K562 (cell line): ENCODE measurements around the gene PUDP. TPM values are rescaled to one million over a fixed set of nuclear protein-coding genes. Genes with fewer than 3 reads are reported as not detected.

ENCODE experiments used
- NR2F6 ChIP-seq: fragments of 450-650 bp; formaldehyde crosslinking; IDR thresholded peaks from 2 replicates; pipeline ENCODE4 v1.4.0; 2020; ENCODE audit warnings: mild to moderate bottlenecking
- TEAD4 ChIP-seq, 2 experiments: sonication (generic) in 1 of 2; formaldehyde crosslinking in 1 of 2; IDR thresholded peaks; 2 replicates each; pipeline versions ENCODE4 v1.6.1 to v1.8.0; 2012 to 2022; ENCODE audit warnings: borderline replicate concordance in 1 of 2, inconsistent platforms in 1 of 2, low read length in 1 of 2, mild to moderate bottlenecking in 1 of 2, missing genetic modification reagents in 1 of 2
- TSC22D4 ChIP-seq: fragments of 450-650 bp; IDR thresholded peaks from 2 replicates; pipeline ENCODE4 v1.6.1; 2016; ENCODE audit warnings: missing genetic modification characterization, missing biosample characterization, control low read depth
- ZNF778 ChIP-seq: fragments of 450-650 bp; formaldehyde crosslinking; IDR thresholded peaks from 2 replicates; pipeline ENCODE4 v1.4.0; 2020; ENCODE audit warnings: mild to moderate bottlenecking, moderate library complexity
- polyA plus RNA-seq, 8 experiments: library from polyadenylated mRNA; depleted of rRNA in 4 of 8; stranded (reverse) in 5 of 8; unstranded in 3 of 8; fragments of >200 nt; fragmentation: Nextera tagmentation in 2 of 8; fragmentation: Illumina TruSeq in 1 of 8; extraction: Ambion mirVana in 2 of 8; extraction: Trizol in 1 of 8; gene quantifications; 2 replicates each; pipeline versions ENCODE4 v1.2.1 to v1.2.3, GENCODE V29; 2011 to 2014; ENCODE audit warnings: inconsistent platforms in 1 of 8, missing spikeins in 1 of 8
- total RNA-seq, 7 experiments: library from RNA; depleted of rRNA in 6 of 7; stranded (reverse); fragments of >200 nt in 6 of 7; fragmentation: Illumina TruSeq in 2 of 7; extraction: Trizol in 2 of 7; gene quantifications; 2 replicates each; pipeline versions ENCODE4 v1.2.1 to v1.2.3, GENCODE V29; 2011 to 2021; ENCODE audit warnings: low replicate concordance in 1 of 7
- TF ChIP-seq, protein P1 (sequence below): fragments of 250-450 bp; sonication (Bioruptor Pico); IDR thresholded peaks from 2 replicates; pipeline ENCODE4 v1.4.0; 2020
- TF ChIP-seq, protein P2 (sequence below), 2 experiments: fragments of 450-650 bp; formaldehyde crosslinking in 1 of 2; IDR thresholded peaks; 2 replicates each; pipeline versions ENCODE4 v1.4.0 to v1.6.1; 2014 to 2020; ENCODE audit warnings: mild to moderate bottlenecking in 2 of 2, borderline replicate concordance in 1 of 2, low read depth in 1 of 2

Gene PUDP
- total and polyA plus RNA-seq, 9 of the 15 experiments (the other 6 are each of a cell fraction or from before 2014, with no cell fraction given), result 13.6 to 63.0 (median 29.2) TPM

DNA sequence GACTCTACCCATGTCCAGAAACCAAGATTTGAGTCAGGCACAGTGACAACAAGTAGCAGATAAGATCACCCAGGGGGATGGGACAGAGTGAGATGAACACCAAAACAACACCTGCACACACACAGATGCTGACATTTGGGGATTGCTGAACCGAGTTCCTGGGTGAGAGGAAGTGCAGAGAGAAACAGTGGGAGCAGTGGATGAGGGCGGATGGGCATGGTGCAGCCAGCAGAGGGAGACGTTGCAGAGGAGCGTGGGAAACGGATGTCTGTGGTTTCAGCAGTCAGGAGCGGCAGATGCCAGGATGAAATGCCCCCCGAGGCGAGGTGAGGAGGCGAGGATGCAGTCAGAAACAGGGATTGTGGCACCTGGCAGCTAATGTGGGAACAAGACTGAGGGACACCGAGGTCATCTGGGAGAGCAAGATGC lies 79.0 kb downstream of the PUDP start (continued):
- TF ChIP-seq, protein P1, sequence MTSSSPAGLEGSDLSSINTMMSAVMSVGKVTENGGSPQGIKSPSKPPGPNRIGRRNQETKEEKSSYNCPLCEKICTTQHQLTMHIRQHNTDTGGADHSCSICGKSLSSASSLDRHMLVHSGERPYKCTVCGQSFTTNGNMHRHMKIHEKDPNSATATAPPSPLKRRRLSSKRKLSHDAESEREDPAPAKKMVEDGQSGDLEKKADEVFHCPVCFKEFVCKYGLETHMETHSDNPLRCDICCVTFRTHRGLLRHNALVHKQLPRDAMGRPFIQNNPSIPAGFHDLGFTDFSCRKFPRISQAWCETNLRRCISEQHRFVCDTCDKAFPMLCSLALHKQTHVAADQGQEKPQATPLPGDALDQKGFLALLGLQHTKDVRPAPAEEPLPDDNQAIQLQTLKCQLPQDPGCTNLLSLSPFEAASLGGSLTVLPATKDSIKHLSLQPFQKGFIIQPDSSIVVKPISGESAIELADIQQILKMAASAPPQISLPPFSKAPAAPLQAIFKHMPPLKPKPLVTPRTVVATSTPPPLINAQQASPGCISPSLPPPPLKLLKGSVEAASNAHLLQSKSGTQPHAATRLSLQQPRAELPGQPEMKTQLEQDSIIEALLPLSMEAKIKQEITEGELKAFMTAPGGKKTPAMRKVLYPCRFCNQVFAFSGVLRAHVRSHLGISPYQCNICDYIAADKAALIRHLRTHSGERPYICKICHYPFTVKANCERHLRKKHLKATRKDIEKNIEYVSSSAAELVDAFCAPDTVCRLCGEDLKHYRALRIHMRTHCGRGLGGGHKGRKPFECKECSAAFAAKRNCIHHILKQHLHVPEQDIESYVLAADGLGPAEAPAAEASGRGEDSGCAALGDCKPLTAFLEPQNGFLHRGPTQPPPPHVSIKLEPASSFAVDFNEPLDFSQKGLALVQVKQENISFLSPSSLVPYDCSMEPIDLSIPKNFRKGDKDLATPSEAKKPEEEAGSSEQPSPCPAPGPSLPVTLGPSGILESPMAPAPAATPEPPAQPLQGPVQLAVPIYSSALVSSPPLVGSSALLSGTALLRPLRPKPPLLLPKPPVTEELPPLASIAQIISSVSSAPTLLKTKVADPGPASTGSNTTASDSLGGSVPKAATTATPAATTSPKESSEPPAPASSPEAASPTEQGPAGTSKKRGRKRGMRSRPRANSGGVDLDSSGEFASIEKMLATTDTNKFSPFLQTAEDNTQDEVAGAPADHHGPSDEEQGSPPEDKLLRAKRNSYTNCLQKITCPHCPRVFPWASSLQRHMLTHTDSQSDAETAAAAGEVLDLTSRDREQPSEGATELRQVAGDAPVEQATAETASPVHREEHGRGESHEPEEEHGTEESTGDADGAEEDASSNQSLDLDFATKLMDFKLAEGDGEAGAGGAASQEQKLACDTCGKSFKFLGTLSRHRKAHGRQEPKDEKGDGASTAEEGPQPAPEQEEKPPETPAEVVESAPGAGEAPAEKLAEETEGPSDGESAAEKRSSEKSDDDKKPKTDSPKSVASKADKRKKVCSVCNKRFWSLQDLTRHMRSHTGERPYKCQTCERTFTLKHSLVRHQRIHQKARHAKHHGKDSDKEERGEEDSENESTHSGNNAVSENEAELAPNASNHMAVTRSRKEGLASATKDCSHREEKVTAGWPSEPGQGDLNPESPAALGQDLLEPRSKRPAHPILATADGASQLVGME (CRISPR knock-in tag), result no peak
- TF ChIP-seq TSC22D4 (tag) (no peak), TEAD4 (IDR thresholded peaks at IDR 0.05; ENCODE audit: low read length) (no peak), TEAD4 (CRISPR knock-in tag; IDR thresholded peaks at IDR 0.05; ENCODE audit: borderline replicate concordance) (no peak), NR2F6 (CRISPR knock-in tag) (no peak), ZNF778 (CRISPR knock-in tag) (no peak)
- TF ChIP-seq, protein P2, sequence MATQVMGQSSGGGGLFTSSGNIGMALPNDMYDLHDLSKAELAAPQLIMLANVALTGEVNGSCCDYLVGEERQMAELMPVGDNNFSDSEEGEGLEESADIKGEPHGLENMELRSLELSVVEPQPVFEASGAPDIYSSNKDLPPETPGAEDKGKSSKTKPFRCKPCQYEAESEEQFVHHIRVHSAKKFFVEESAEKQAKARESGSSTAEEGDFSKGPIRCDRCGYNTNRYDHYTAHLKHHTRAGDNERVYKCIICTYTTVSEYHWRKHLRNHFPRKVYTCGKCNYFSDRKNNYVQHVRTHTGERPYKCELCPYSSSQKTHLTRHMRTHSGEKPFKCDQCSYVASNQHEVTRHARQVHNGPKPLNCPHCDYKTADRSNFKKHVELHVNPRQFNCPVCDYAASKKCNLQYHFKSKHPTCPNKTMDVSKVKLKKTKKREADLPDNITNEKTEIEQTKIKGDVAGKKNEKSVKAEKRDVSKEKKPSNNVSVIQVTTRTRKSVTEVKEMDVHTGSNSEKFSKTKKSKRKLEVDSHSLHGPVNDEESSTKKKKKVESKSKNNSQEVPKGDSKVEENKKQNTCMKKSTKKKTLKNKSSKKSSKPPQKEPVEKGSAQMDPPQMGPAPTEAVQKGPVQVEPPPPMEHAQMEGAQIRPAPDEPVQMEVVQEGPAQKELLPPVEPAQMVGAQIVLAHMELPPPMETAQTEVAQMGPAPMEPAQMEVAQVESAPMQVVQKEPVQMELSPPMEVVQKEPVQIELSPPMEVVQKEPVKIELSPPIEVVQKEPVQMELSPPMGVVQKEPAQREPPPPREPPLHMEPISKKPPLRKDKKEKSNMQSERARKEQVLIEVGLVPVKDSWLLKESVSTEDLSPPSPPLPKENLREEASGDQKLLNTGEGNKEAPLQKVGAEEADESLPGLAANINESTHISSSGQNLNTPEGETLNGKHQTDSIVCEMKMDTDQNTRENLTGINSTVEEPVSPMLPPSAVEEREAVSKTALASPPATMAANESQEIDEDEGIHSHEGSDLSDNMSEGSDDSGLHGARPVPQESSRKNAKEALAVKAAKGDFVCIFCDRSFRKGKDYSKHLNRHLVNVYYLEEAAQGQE (IDR thresholded peaks at IDR 0.05; ENCODE audit: borderline replicate concordance), result no peak
- TF ChIP-seq, protein P2 (CRISPR knock-in tag; IDR thresholded peaks at IDR 0.05; ENCODE audit: low read depth), result no peak
